ENCODE results near the gene MBD3L5.
"Not testable (repeated sequence)": the region's sequence is repeated elsewhere in the genome, so short reads cannot be mapped to it uniquely, and the experiment has no call there.

DNA sequence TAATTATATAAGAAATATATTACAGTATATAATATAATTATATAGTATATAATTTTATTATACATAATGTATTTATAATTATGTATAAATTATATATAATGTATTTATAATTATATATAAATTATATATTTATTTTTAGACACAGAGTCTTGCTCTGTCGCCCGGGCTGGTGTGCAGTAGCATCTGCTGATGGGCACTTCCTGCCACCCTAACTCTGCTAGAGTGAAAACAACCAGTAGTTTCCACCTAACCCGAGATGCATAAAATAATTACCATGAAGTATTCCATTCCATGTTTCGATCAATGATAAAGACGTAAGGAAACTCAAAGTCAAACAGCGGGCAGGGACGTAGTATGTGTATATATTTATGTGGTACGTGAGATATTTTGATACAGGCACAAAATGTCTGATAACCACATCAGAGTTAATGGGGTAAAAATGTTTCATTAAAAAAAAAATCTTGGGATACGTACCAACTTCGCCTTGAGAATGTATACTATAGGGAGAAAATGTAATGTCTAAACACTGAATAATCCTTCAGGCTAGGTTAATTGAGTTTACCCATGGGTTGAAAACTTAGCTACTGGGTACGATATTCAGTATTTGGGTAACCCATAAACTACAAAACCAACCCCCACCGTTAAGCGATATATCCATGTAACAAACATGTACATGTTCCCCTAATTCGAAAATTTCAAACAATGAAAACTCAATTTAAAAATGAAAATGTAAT, 24.4 kb downstream of the MBD3L5 start:
- TF ChIP-seq, protein P1, sequence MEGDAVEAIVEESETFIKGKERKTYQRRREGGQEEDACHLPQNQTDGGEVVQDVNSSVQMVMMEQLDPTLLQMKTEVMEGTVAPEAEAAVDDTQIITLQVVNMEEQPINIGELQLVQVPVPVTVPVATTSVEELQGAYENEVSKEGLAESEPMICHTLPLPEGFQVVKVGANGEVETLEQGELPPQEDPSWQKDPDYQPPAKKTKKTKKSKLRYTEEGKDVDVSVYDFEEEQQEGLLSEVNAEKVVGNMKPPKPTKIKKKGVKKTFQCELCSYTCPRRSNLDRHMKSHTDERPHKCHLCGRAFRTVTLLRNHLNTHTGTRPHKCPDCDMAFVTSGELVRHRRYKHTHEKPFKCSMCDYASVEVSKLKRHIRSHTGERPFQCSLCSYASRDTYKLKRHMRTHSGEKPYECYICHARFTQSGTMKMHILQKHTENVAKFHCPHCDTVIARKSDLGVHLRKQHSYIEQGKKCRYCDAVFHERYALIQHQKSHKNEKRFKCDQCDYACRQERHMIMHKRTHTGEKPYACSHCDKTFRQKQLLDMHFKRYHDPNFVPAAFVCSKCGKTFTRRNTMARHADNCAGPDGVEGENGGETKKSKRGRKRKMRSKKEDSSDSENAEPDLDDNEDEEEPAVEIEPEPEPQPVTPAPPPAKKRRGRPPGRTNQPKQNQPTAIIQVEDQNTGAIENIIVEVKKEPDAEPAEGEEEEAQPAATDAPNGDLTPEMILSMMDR (IDR thresholded peaks at IDR 0.05) = not testable (repeated sequence)
- TF ChIP-seq POLR2A (IDR thresholded peaks at IDR 0.05) = not testable (repeated sequence)
